Panc1 (cell line): ENCODE results near the gene SERTM2.

Experiments used
- CTCF ChIP-seq: fragments of 450-650 bp; IDR thresholded peaks from 2 replicates; pipeline ENCODE4 v1.5.1; 2017; ENCODE audit warnings: mild to moderate bottlenecking
- POLR2AphosphoS5 ChIP-seq: IDR thresholded peaks from 2 replicates; pipeline ENCODE4 v1.6.1; 2012; ENCODE audit warnings: mild to moderate bottlenecking, low read depth, low read length, moderate library complexity

DNA sequence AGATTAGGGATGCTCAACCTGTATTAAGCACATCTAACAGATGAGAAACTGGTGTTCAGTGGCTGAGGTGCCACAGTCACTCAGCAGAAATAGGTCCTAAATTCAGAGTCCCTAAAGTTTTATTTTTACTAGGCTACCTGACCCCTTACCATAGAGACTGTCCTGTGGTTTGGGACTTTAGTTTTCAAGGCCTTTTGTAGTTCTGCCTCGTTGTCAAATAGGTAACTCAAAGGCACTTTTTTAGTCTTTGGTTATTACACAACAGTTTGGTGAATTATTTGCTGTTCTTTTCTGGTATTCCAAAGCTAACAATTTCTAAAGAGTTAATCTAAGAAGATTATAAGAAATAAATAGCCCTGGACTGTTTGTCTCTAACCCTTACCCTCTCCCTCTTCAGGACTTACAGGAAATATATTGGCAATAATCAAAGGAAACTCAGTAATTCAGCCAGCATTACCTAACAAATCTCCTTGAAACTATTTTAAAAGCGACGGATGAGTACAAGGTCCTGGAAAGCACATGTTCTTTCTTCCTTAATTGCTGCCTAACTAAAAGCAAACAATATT lies 12.8 kb upstream of the SERTM2 start:
- TF ChIP-seq CTCF: no peak
- TF ChIP-seq POLR2AphosphoS5: no peak
